HEK293 (cell line): ENCODE measurements around the gene SAC3D1.
A peak's percentile ranks its signal among the peaks of the same experiment; 100 is the strongest.

ENCODE experiments used
- CTCF ChIA-PET: fragments of 350-600 bp; formaldehyde crosslinking; extraction: SDS; loops from one replicate; lab custom pipeline; 2021; ENCODE audit warnings: antibody characterized with exemption; lab: Yijun Ruan, JAX
- POLR2A ChIA-PET: fragments of 300-600 bp; formaldehyde crosslinking; extraction: SDS; loops from one replicate; lab custom pipeline; 2020; ENCODE audit warnings: antibody characterized with exemption, inconsistent platforms; lab: Yijun Ruan, JAX
- H3K27ac ChIP-seq: fragments of 200-500 bp; sonication (Bioruptor generic); 2 replicates; pipeline ENCODE4 v1.5.1; 2014; ENCODE audit warnings: low read depth, low read length, control low read depth, inconsistent platforms; ENCODE audit errors: extremely low read depth
- H3K36me3 ChIP-seq, 2 experiments: fragments of 200-500 bp in 1 of 2; sonication (Bioruptor generic) in 1 of 2; 1 replicate in 1 of 2; 2 replicates in 1 of 2; pipeline ENCODE4 v1.5.1; 2014 to 2017; ENCODE audit warnings: inconsistent platforms in 2 of 2, low read length in 2 of 2; ENCODE audit not compliant: control insufficient read depth in 2 of 2, insufficient read depth in 1 of 2
- H3K4me1 ChIP-seq: fragments of 200-500 bp; sonication (Bioruptor generic); 2 replicates; pipeline ENCODE4 v1.5.1; 2014; ENCODE audit warnings: mild to moderate bottlenecking, low read length, inconsistent platforms; ENCODE audit not compliant: control insufficient read depth, insufficient read depth
- H3K4me3 ChIP-seq: 2 replicates; pipeline ENCODE4 v1.5.1; 2011; ENCODE audit warnings: low read depth, mild to moderate bottlenecking, control low read depth, low read length, moderate library complexity
- H3K9me3 ChIP-seq: fragments of 200-500 bp; sonication (Bioruptor generic); 2 replicates; pipeline ENCODE4 v1.5.1; 2014; ENCODE audit warnings: low read depth, low read length, inconsistent platforms; ENCODE audit not compliant: control insufficient read depth, insufficient read depth
- GFI1B ChIP-seq: fragments of 450-650 bp; formaldehyde crosslinking; IDR thresholded peaks from 2 replicates; pipeline ENCODE4 v1.5.1; 2016; ENCODE audit warnings: missing biosample characterization, missing genetic modification characterization
- IKZF3 ChIP-seq: fragments of 450-650 bp; IDR thresholded peaks from 2 replicates; pipeline ENCODE4 v1.5.0; 2018; ENCODE audit warnings: missing biosample characterization, mild to moderate bottlenecking, missing genetic modification characterization, moderate library complexity
- KLF1 ChIP-seq: fragments of 450-650 bp; formaldehyde crosslinking; IDR thresholded peaks from 2 replicates; pipeline ENCODE4 v1.5.1; 2016; ENCODE audit warnings: missing biosample characterization, missing genetic modification characterization
- KLF7 ChIP-seq: fragments of 450-650 bp; formaldehyde crosslinking; IDR thresholded peaks from 2 replicates; pipeline ENCODE4 v1.5.1; 2016; ENCODE audit warnings: missing biosample characterization, missing genetic modification characterization, borderline replicate concordance
- PRDM1 ChIP-seq: fragments of 450-650 bp; formaldehyde crosslinking; IDR thresholded peaks from 2 replicates; pipeline ENCODE4; 2016; ENCODE audit warnings: missing biosample characterization, missing genetic modification characterization
- ZNF114 ChIP-seq: fragments of 450-650 bp; formaldehyde crosslinking; IDR thresholded peaks from 2 replicates; pipeline ENCODE4 v1.5.0; 2017; ENCODE audit warnings: missing biosample characterization, missing genetic modification characterization
- ZNF146 ChIP-seq: fragments of 450-650 bp; formaldehyde crosslinking; IDR thresholded peaks from 2 replicates; pipeline ENCODE4 v1.5.1; 2016; ENCODE audit warnings: missing biosample characterization, missing genetic modification characterization
- ZNF184 ChIP-seq: fragments of 450-650 bp; IDR thresholded peaks from 2 replicates; pipeline ENCODE4 v1.5.1; 2018; ENCODE audit warnings: missing biosample characterization, mild to moderate bottlenecking, missing genetic modification characterization
- ZNF239 ChIP-seq: fragments of 450-650 bp; formaldehyde crosslinking; IDR thresholded peaks from 2 replicates; pipeline ENCODE4 v1.5.1; 2016; ENCODE audit warnings: missing biosample characterization, missing genetic modification characterization
- ZNF24 ChIP-seq: fragments of 450-650 bp; formaldehyde crosslinking; IDR thresholded peaks from 2 replicates; pipeline ENCODE4 v1.5.1; 2016; ENCODE audit warnings: missing biosample characterization, missing genetic modification characterization
- ZNF335 ChIP-seq: fragments of 450-650 bp; formaldehyde crosslinking; conservative IDR thresholded peaks from 2 replicates; pipeline ENCODE4 v1.5.1; 2016; ENCODE audit warnings: missing biosample characterization, missing genetic modification characterization
- ZNF366 ChIP-seq: fragments of 450-650 bp; formaldehyde crosslinking; conservative IDR thresholded peaks from 2 replicates; pipeline ENCODE4 v1.5.1; 2016; ENCODE audit warnings: missing biosample characterization, missing genetic modification characterization
- ZNF37A ChIP-seq: fragments of 450-650 bp; IDR thresholded peaks from 2 replicates; pipeline ENCODE4 v1.5.1; 2018; ENCODE audit warnings: missing biosample characterization, missing genetic modification characterization
- ZNF621 ChIP-seq: fragments of 450-650 bp; formaldehyde crosslinking; IDR thresholded peaks from 2 replicates; pipeline ENCODE4 v1.5.1; 2017; ENCODE audit warnings: missing biosample characterization, missing genetic modification characterization
- ZNF624 ChIP-seq: fragments of 450-650 bp; formaldehyde crosslinking; IDR thresholded peaks from 2 replicates; pipeline ENCODE4 v1.5.1; 2017; ENCODE audit warnings: missing biosample characterization, missing genetic modification characterization
- ZNF830 ChIP-seq: fragments of 450-650 bp; IDR thresholded peaks from 2 replicates; pipeline ENCODE4 v1.5.0; 2018; ENCODE audit warnings: missing biosample characterization, missing genetic modification characterization, low read depth, mild to moderate bottlenecking, moderate library complexity
- TF ChIP-seq, protein P1 (sequence below): fragments of 450-650 bp; formaldehyde crosslinking; optimal IDR thresholded peaks from 2 replicates; pipeline ENCODE3; 2016; ENCODE audit warnings: missing biosample characterization, mild to moderate bottlenecking, missing genetic modification characterization
- TF ChIP-seq, protein P2 (sequence below): fragments of 450-650 bp; formaldehyde crosslinking; IDR thresholded peaks from 2 replicates; pipeline ENCODE4 v1.5.1; 2017; ENCODE audit warnings: missing biosample characterization, missing genetic modification characterization
- TF ChIP-seq, protein P3 (sequence below): fragments of 450-650 bp; formaldehyde crosslinking; IDR thresholded peaks from 2 replicates; pipeline ENCODE4 v1.5.1; 2016; ENCODE audit warnings: missing biosample characterization, missing genetic modification characterization
- TF ChIP-seq, protein P4 (sequence below): fragments of 450-650 bp; formaldehyde crosslinking; IDR thresholded peaks from 2 replicates; pipeline ENCODE4 v1.5.1; 2016; ENCODE audit warnings: missing biosample characterization, missing genetic modification characterization

Gene SAC3D1

DNA sequence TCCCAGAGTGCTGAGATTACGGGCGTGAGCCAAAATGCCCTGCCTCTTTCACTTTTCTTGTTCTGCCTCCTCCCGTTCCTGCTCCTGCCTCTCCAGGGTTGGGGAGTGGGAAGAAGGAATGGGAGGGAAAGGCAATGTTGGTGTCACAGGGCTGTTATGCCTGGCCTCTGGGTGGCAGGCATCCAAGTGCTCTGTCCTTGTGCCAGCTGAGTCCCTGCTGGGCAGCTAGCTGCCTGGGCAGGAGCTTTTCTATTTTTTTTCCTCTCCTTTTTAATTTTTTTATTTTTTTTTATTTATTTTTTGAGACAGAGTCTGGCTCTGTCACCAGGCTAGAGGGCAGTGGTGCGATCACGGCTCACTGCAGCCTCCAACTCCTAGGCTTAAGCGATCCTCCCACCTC is 4.1 kb upstream of the SAC3D1 start (continued):
- TF ChIP-seq KLF7 (no peak), ZNF146 (tag by site-specific recombination) (no peak), ZNF37A (no peak), ZNF830 (no peak)
- TF ChIP-seq, protein P1, sequence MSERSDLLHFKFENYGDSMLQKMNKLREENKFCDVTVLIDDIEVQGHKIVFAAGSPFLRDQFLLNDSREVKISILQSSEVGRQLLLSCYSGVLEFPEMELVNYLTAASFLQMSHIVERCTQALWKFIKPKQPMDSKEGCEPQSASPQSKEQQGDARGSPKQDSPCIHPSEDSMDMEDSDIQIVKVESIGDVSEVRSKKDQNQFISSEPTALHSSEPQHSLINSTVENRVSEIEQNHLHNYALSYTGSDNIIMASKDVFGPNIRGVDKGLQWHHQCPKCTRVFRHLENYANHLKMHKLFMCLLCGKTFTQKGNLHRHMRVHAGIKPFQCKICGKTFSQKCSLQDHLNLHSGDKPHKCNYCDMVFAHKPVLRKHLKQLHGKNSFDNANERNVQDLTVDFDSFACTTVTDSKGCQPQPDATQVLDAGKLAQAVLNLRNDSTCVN: no peak

DNA sequence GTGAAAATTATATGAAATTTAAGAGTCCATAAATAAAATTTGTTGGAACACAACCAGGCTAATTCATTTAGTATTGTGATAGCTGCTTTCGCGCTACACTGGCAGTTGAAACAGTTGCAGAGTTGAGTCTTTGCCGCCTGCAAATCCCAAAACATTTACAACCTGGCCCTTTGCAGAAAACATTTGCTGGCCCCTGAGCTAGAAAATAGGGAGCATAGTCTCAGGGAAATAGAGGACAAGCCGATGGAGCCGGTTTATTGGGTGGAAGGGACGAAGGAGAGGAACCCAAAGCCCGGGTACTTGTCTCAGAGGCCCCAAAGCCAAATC is 527 bp upstream of the SAC3D1 start:
- CTCF ChIA-PET: interaction anchor here (0.6 to 1.6 kb wide), 6 partner anchors 9 to 171 kb away, joined by 3 to 5 read pairs (median 4); partner anchors contain the start of genes ARL2 and CDCA5

DNA sequence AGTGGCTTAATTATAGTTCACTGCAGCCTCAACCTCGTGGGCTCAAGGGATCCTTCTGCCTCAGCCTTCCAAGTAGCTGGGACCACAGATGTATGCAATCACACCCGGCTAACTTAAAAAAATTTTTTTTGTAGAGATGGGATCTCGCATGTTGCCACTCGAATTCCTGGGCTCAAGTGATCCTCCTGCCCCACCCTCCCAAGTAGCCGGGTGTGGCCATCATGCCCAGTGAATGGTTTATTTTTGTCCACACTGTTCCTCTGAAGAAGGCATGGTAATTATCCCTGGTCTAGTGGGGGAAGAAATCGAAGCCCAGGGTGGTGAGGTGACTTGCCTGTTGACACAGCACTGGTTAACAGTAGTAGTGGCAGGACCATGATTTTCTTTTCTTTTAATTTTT is 1.9 kb downstream of the SAC3D1 start:
- TF ChIP-seq GFI1B (no peak), ZNF624 (tag by site-specific recombination) (no peak), PRDM1 (tag by site-specific recombination) (no peak), KLF1 (tag by site-specific recombination) (peak; percentile 89), ZNF184 (tag by site-specific recombination) (no peak), ZNF24 (tag by site-specific recombination) (no peak), ZNF621 (no peak)
- TF ChIP-seq, protein P2, sequence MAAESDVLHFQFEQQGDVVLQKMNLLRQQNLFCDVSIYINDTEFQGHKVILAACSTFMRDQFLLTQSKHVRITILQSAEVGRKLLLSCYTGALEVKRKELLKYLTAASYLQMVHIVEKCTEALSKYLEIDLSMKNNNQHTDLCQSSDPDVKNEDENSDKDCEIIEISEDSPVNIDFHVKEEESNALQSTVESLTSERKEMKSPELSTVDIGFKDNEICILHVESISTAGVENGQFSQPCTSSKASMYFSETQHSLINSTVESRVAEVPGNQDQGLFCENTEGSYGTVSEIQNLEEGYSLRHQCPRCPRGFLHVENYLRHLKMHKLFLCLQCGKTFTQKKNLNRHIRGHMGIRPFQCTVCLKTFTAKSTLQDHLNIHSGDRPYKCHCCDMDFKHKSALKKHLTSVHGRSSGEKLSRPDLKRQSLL (tag by site-specific recombination): no peak
- TF ChIP-seq, protein P3, sequence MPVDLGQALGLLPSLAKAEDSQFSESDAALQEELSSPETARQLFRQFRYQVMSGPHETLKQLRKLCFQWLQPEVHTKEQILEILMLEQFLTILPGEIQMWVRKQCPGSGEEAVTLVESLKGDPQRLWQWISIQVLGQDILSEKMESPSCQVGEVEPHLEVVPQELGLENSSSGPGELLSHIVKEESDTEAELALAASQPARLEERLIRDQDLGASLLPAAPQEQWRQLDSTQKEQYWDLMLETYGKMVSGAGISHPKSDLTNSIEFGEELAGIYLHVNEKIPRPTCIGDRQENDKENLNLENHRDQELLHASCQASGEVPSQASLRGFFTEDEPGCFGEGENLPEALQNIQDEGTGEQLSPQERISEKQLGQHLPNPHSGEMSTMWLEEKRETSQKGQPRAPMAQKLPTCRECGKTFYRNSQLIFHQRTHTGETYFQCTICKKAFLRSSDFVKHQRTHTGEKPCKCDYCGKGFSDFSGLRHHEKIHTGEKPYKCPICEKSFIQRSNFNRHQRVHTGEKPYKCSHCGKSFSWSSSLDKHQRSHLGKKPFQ (tag by site-specific recombination): no peak
- Histone ChIP-seq H3K27ac (no peak overlapping the region), H3K9me3 (no peaks in the 10 kb centered on the region), H3K4me1 (no peaks in the 10 kb centered on the region), H3K4me3 (no peak overlapping the region), H3K36me3 (peaks cover 0 to 45% of the 10 kb centered on the region in 2 experiments; a peak in 2 of 3 replicates)
- ChIA-PET CTCF (interaction anchor here (0.6 to 1.1 kb wide), 4 partner anchors 14 to 202 kb away, joined by 3 to 5 read pairs (median 4); no protein-coding TSS in a partner anchor), POLR2A (interaction anchor here (0.7 kb wide), 1 partner anchor 12 kb away, joined by 4 read pairs; no protein-coding TSS in a partner anchor)

More for the DNA sequence above, 527 bp upstream of the SAC3D1 start:
- Histone ChIP-seq H3K36me3 (peaks cover 0 to 47% of the 10 kb centered on the region in 2 experiments; a peak in 2 of 3 replicates), H3K27ac (peak overlapping the region; percentile 75), H3K4me1 (no peaks in the 10 kb centered on the region), H3K9me3 (no peaks in the 10 kb centered on the region), H3K4me3 (peak overlapping the region; percentile 80)
- POLR2A ChIA-PET: interaction anchor here (0.8 to 2.1 kb wide), 12 partner anchors 9 to 123 kb away, joined by 3 to 17 read pairs (median 5); partner anchors contain the start of genes ARL2, ATG2A, CDCA5 and FAU
- no peak for TF ChIP-seq ZNF114 (tag by site-specific recombination)
- TF ChIP-seq IKZF3 (tag by site-specific recombination): peak; percentile 54; the same call in 1 of the 2 replicates
- 0 out of 2 replicates have a peak, but pooled peaks have one; percentile 41 for TF ChIP-seq ZNF366 (tag by site-specific recombination)
- peak; percentile 48; the same call in 1 of the 2 replicates for TF ChIP-seq ZNF335 (tag by site-specific recombination)
- TF ChIP-seq ZNF239 (tag by site-specific recombination): no peak
- TF ChIP-seq, protein P4, sequence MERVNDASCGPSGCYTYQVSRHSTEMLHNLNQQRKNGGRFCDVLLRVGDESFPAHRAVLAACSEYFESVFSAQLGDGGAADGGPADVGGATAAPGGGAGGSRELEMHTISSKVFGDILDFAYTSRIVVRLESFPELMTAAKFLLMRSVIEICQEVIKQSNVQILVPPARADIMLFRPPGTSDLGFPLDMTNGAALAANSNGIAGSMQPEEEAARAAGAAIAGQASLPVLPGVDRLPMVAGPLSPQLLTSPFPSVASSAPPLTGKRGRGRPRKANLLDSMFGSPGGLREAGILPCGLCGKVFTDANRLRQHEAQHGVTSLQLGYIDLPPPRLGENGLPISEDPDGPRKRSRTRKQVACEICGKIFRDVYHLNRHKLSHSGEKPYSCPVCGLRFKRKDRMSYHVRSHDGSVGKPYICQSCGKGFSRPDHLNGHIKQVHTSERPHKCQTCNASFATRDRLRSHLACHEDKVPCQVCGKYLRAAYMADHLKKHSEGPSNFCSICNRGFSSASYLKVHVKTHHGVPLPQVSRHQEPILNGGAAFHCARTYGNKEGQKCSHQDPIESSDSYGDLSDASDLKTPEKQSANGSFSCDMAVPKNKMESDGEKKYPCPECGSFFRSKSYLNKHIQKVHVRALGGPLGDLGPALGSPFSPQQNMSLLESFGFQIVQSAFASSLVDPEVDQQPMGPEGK (tag by site-specific recombination): no peak
